IPS-18a (cell line): ENCODE measurements around the gene PXDN.

Experiments
- H3K27ac ChIP-seq: one replicate; pipeline ENCODE4 v1.5.1; 2013; ENCODE audit warnings: low read length
- H3K27me3 ChIP-seq: one replicate; pipeline ENCODE4 v1.6.1; 2013; ENCODE audit warnings: mild to moderate bottlenecking, low read length; ENCODE audit not compliant: control insufficient read depth, insufficient read depth
- H3K36me3 ChIP-seq: one replicate; pipeline ENCODE4 v1.6.1; 2013; ENCODE audit warnings: low read depth, low read length; ENCODE audit not compliant: control insufficient read depth
- H3K4me1 ChIP-seq: one replicate; pipeline ENCODE4 v1.6.1; 2013; ENCODE audit warnings: low read depth, low read length; ENCODE audit not compliant: control insufficient read depth
- H3K4me3 ChIP-seq: one replicate; pipeline ENCODE4 v1.5.1; 2013; ENCODE audit warnings: low read length
- H3K9ac ChIP-seq: one replicate; pipeline ENCODE4 v1.6.1; 2013; ENCODE audit warnings: mild to moderate bottlenecking, low read length, moderate library complexity
- H3K9me3 ChIP-seq: one replicate; pipeline ENCODE4 v1.6.1; 2013; ENCODE audit warnings: low read depth, low read length; ENCODE audit not compliant: control insufficient read depth

Gene PXDN

GRCh38 chr2:1750933-1751766 is 6.8 kb upstream of the PXDN start:
- no peak overlapping the region for H3K4me3 ChIP-seq
- H3K27me3 ChIP-seq = peaks cover 20% of the 10 kb centered on the region
- no peaks in the 10 kb centered on the region for H3K36me3 ChIP-seq
- no peak overlapping the region for H3K27ac ChIP-seq
- no peaks in the 10 kb centered on the region for H3K4me1 ChIP-seq
- no peaks in the 10 kb centered on the region for H3K9me3 ChIP-seq
- no peak overlapping the region for H3K9ac ChIP-seq

- peaks cover 26% of the 10 kb centered on the region for H3K27me3 ChIP-seq
- H3K36me3 ChIP-seq = no peaks in the 10 kb centered on the region
- no peak overlapping the region for H3K4me3 ChIP-seq
- H3K27ac ChIP-seq = no peak overlapping the region
- H3K4me1 ChIP-seq = no peaks in the 10 kb centered on the region
- no peaks in the 10 kb centered on the region for H3K9me3 ChIP-seq
- no peak overlapping the region for H3K9ac ChIP-seq
Observed at GRCh38 chr2:1750270-1750932, 6.1 kb upstream of the PXDN start.

GRCh38 chr2:1749489-1750119 is 5.3 kb upstream of the PXDN start:
- H3K27ac ChIP-seq = no peak overlapping the region
- H3K4me3 ChIP-seq = no peak overlapping the region
- H3K4me1 ChIP-seq = no peaks in the 10 kb centered on the region
- H3K27me3 ChIP-seq = peaks cover 34% of the 10 kb centered on the region
- H3K9ac ChIP-seq = no peak overlapping the region
- no peaks in the 10 kb centered on the region for H3K9me3 ChIP-seq
- H3K36me3 ChIP-seq = no peaks in the 10 kb centered on the region

GRCh38 chr2:1748741-1749488 is 4.6 kb upstream of the PXDN start:
- Histone ChIP-seq H3K4me1 (no peaks in the 10 kb centered on the region), H3K9me3 (no peaks in the 10 kb centered on the region), H3K9ac (no peak overlapping the region), H3K36me3 (no peaks in the 10 kb centered on the region), H3K27ac (no peak overlapping the region), H3K4me3 (no peak overlapping the region), H3K27me3 (peaks cover 34% of the 10 kb centered on the region)

GRCh38 chr2:1748176-1748740 is 3.9 kb upstream of the PXDN start:
- H3K4me1 ChIP-seq = no peaks in the 10 kb centered on the region
- no peaks in the 10 kb centered on the region for H3K36me3 ChIP-seq
- peaks cover 34% of the 10 kb centered on the region for H3K27me3 ChIP-seq
- no peak overlapping the region for H3K9ac ChIP-seq
- no peaks in the 10 kb centered on the region for H3K9me3 ChIP-seq
- no peak overlapping the region for H3K4me3 ChIP-seq
- no peak overlapping the region for H3K27ac ChIP-seq

GRCh38 chr2:1747065-1747941 is 3.0 kb upstream of the PXDN start:
- H3K9ac ChIP-seq = no peak overlapping the region
- no peaks in the 10 kb centered on the region for H3K36me3 ChIP-seq
- H3K9me3 ChIP-seq = no peaks in the 10 kb centered on the region
- peaks cover 2% of the 10 kb centered on the region for H3K4me1 ChIP-seq
- no peak overlapping the region for H3K4me3 ChIP-seq
- peaks cover 35% of the 10 kb centered on the region for H3K27me3 ChIP-seq
- H3K27ac ChIP-seq = no peak overlapping the region

- Histone ChIP-seq H3K27me3 (peaks cover 41% of the 10 kb centered on the region), H3K27ac (no peak overlapping the region), H3K36me3 (no peaks in the 10 kb centered on the region), H3K9ac (no peak overlapping the region), H3K4me1 (peaks cover 6% of the 10 kb centered on the region), H3K9me3 (no peaks in the 10 kb centered on the region), H3K4me3 (no peak overlapping the region)
Observed at GRCh38 chr2:1746174-1747064, 2.1 kb upstream of the PXDN start.

GRCh38 chr2:1745171-1746023 is 1.1 kb upstream of the PXDN start:
- H3K36me3 ChIP-seq = no peaks in the 10 kb centered on the region
- H3K27ac ChIP-seq = no peak overlapping the region
- H3K9me3 ChIP-seq = no peaks in the 10 kb centered on the region
- H3K4me1 ChIP-seq = peaks cover 13% of the 10 kb centered on the region
- H3K27me3 ChIP-seq = peaks cover 41% of the 10 kb centered on the region
- peak overlapping the region; percentile 61 for H3K4me3 ChIP-seq
- no peak overlapping the region for H3K9ac ChIP-seq

- H3K27ac ChIP-seq = no peak overlapping the region
- peaks cover 41% of the 10 kb centered on the region for H3K27me3 ChIP-seq
- H3K9me3 ChIP-seq = no peaks in the 10 kb centered on the region
- peak overlapping the region; percentile 61 for H3K4me3 ChIP-seq
- H3K4me1 ChIP-seq = peaks cover 13% of the 10 kb centered on the region
- peak overlapping the region; percentile 66 for H3K9ac ChIP-seq
- no peaks in the 10 kb centered on the region for H3K36me3 ChIP-seq
Observed at GRCh38 chr2:1744151-1744445, 217 bp downstream of the PXDN start.
